Lower lobe of right lung (tissue), 2 donors: ENCODE results near the gene GFPT2. TPM values are rescaled to one million over a fixed set of nuclear protein-coding genes. Genes with fewer than 3 reads are reported as not detected.
A peak's percentile ranks its signal among the peaks of the same experiment; 100 is the strongest.

ENCODE experiments used
- ATAC-seq, 2 donors: fragments of 200-7000 bp; cut with Tn5 transposase; one replicate each; pipeline ENCODE4 v1.9.1; 2020 to 2022; ENCODE audit warnings: mild to moderate bottlenecking in 2 of 2, moderate library complexity in 2 of 2
- DNase-seq: peaks from one replicate; pipeline ENCODE4 v3.0.0-alpha.2; 2020
- H3K27ac ChIP-seq: fragments of 200-600 bp; one replicate; pipeline ENCODE4 v1.8.0; 2022
- H3K27me3 ChIP-seq: fragments of 200-600 bp; one replicate; pipeline ENCODE4 v1.8.0; 2022; ENCODE audit warnings: low read depth
- H3K36me3 ChIP-seq: fragments of 200-600 bp; one replicate; pipeline ENCODE4 v1.8.0; 2022; ENCODE audit warnings: mild to moderate bottlenecking
- H3K4me1 ChIP-seq: fragments of 200-600 bp; one replicate; pipeline ENCODE4 v1.8.0; 2022
- H3K4me3 ChIP-seq: fragments of 200-600 bp; one replicate; pipeline ENCODE4 v1.8.0; 2022; ENCODE audit warnings: mild to moderate bottlenecking
- H3K9me3 ChIP-seq: fragments of 200-600 bp; one replicate; pipeline ENCODE4 v1.8.0; 2022
- intact Hi-C: fragments of 100-400 bp; cut with DNase I; formaldehyde crosslinking; loops from one replicate; pipeline ENCODE4 v1.11.0; 2022
- total RNA-seq: library from RNA; stranded (reverse); fragmentation: NEBNext Ultra II Directional; extraction: Animal tissue kit (Norgen Biotek cat#: 25700); gene quantifications from one replicate; pipeline ENCODE4 v1.2.1, GENCODE V29; 2021
- TF ChIP-seq, protein P1 (sequence below): fragments of 200-600 bp; IDR thresholded peaks from one replicate; pipeline ENCODE4 v1.8.0; 2022; ENCODE audit warnings: antibody characterized with exemption, mild to moderate bottlenecking
- donor health status: DM: no; HTN: yes; CAD: no; lungs with severe emphysema.

Gene GFPT2
- total RNA-seq, 1 donor from 2014 or later: 13.4 TPM

DNA sequence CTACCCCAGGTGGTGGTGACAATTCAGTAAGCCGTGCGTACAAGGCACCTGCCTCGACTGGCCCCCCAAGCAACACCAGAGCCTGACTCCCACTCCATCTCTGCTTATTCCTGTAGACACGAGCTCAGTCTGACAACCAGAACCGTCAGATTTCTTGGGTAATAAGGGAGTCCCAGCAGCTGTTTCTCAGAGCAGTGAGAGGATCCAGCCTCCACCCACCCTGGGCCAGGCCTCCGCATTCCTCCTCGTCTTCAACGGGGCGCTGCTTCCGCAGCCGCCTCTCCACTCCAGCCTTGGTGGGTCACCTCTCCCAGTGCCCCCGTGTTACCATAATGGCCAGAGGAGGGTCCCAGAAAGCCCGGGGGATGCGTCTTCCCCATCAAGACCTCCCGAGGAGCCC is 27.7 kb upstream of the GFPT2 start:
- intact Hi-C loops: no loop called here
- ATAC-seq (peak in 1 of 2 donors; percentile 18), DNase-seq (no peak)
- H3K27me3 ChIP-seq: no peaks in the 10 kb centered on the region
- no peaks in the 10 kb centered on the region for H3K9me3 ChIP-seq
- H3K4me3 ChIP-seq: no peak overlapping the region
- no peak overlapping the region for H3K27ac ChIP-seq
- H3K4me1 ChIP-seq: no peaks in the 10 kb centered on the region
- H3K36me3 ChIP-seq: no peaks in the 10 kb centered on the region
- TF ChIP-seq, protein P1, sequence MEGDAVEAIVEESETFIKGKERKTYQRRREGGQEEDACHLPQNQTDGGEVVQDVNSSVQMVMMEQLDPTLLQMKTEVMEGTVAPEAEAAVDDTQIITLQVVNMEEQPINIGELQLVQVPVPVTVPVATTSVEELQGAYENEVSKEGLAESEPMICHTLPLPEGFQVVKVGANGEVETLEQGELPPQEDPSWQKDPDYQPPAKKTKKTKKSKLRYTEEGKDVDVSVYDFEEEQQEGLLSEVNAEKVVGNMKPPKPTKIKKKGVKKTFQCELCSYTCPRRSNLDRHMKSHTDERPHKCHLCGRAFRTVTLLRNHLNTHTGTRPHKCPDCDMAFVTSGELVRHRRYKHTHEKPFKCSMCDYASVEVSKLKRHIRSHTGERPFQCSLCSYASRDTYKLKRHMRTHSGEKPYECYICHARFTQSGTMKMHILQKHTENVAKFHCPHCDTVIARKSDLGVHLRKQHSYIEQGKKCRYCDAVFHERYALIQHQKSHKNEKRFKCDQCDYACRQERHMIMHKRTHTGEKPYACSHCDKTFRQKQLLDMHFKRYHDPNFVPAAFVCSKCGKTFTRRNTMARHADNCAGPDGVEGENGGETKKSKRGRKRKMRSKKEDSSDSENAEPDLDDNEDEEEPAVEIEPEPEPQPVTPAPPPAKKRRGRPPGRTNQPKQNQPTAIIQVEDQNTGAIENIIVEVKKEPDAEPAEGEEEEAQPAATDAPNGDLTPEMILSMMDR: no peak

DNA sequence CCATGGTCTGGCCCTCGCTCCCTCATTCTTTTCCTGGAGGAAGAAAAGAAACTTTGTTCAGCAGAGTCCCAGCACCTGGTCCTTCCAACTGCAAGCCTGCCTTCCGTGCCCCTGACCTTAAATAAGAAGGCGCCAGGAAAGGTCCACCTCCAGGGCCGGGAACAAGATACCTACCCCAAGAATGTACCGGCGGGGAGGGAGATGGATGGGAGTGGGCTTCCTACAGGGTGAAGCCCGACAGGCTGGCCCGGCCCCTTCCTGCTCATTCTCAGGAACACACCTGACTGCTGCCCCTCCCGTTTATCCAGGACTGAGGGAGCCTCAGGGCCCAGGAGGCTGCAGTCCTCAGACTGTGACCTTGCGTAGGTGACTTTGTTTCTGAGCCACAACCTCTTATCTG is 27.3 kb upstream of the GFPT2 start:
- H3K4me3 ChIP-seq: no peak overlapping the region
- no peaks in the 10 kb centered on the region for H3K27me3 ChIP-seq
- H3K36me3 ChIP-seq: no peaks in the 10 kb centered on the region
- no peak for ATAC-seq
- intact Hi-C loops: no loop called here
- DNase-seq: no peak
- TF ChIP-seq, protein P1: no peak
- H3K27ac ChIP-seq: no peak overlapping the region
- H3K4me1 ChIP-seq: no peaks in the 10 kb centered on the region
- H3K9me3 ChIP-seq: no peaks in the 10 kb centered on the region

DNA sequence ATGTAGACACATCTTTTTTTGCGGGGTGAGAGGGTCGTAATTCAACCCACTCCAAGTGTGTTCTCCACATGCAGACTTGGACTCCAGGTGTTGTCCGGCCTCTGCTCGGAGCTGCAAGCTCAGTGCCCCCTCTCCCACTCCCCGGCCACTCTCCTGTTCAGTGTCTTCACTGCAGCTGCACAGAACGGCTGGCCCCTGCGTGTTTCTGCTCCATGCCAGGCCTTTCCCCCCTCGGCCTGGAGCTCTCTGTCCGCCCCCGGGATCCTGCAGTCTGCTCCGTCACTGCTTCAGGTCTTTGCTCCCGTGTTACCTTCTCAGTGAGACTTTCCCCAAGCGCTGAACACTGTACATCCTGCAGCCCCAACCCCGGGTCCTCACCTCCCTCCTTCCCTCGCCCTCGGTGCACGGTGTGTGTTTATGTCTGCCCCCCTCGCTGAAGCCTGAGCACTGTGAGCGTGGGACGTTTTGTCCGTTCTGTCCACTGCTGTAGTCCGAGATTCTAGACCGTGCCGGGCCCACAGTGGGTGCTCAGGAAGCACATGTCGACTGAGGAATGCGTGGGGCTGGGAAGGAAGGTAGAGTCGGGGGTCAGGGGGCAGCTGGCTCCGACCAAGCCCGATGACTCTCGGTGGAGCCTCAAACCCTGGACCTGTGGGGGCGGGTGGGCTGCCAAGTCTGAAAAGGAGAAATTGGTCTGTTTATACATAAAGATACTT is 26.4 kb upstream of the GFPT2 start:
- TF ChIP-seq, protein P1: no peak
- no peak for DNase-seq
- H3K36me3 ChIP-seq: no peaks in the 10 kb centered on the region

DNA sequence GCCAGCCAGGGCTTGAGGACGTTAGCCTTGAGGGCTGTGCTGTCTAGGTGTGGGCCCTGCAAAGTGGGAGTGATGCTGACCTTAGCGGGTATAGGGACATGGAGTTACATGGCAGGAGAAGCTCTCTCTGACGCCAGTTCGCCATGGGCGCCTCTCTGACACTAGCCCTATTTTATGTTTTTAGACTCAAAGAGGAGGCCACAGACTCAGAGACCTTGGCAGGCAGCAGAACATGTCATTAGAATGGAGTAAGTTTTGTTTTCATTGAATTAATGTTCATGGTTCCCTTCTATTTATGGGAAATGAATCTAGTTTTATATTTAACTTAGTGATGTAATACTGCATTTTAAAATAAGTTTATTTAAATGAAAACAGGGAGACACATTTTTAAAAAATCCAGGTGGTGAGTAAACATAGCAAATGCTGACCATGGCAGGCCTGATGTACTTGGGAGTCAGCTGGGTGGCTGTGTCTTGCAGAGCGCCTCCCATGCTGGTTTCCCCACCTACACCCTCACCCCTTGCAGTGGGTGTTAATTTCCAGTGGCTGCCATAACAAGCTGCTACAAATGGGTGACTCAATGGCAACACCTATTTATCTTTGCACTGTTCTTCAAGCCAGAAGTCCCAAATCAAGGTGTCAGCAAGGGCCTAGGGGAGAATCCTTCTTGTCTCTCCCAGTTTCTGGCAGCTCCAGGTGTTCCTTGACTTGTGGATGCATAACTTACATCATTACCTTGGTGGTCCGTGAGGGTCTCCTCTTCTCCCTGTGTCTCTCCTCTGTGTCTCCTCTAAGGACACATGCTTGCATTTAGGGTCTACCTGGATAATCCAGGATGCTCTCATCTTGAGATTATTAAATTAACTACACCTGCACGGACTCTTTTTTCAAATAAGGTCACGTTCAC is 25.6 kb upstream of the GFPT2 start:
- no peak overlapping the region for H3K27ac ChIP-seq
- TF ChIP-seq, protein P1: no peak
- DNase-seq: no peak

More for the DNA sequence above, 26.4 kb upstream of the GFPT2 start:
- Histone ChIP-seq H3K27me3 (no peaks in the 10 kb centered on the region), H3K4me1 (no peaks in the 10 kb centered on the region), H3K4me3 (no peak overlapping the region), H3K27ac (no peak overlapping the region), H3K9me3 (no peaks in the 10 kb centered on the region)
- intact Hi-C loops: no loop called here
- no peak for ATAC-seq

DNA sequence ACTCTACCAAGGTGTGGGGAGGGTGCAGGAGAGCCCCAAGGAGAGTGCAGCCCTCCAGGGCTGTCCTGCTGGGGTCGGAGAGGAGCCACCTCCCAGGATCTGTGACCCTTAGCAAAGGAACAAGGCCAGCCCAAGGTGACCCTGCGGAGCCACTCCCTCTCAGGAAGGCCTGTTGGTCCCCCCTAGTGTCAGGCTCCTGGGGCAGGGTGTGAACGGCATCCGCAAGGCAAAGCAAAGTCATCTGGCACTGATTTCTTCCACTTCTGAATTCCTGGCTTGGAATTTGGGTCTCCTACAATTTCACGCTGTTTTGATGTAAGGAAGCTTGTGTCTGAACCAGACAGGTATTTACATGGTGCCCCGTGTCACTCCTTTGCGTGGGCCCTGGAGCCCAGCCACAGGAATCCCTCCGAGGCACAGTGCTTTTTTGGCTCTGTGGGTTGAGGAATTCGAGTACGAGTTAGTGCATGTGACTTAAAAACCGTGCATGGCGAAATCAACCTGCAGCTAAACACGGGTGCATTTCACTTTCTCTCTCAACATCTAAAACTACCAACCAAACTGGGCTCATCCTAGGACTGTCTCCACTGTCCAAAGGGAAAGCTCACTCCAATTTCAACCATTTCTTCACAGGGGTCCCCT is 24.5 kb upstream of the GFPT2 start:
- no peaks in the 10 kb centered on the region for H3K4me1 ChIP-seq
- no peaks in the 10 kb centered on the region for H3K9me3 ChIP-seq
- H3K27ac ChIP-seq: no peak overlapping the region
- H3K4me3 ChIP-seq: no peak overlapping the region
- H3K36me3 ChIP-seq: no peaks in the 10 kb centered on the region
- ATAC-seq (no peak), DNase-seq (no peak)
- H3K27me3 ChIP-seq: no peaks in the 10 kb centered on the region
- intact Hi-C loops: no loop called here
- TF ChIP-seq, protein P1: no peak

More for the DNA sequence above, 25.6 kb upstream of the GFPT2 start:
- H3K4me3 ChIP-seq: no peak overlapping the region
- intact Hi-C loops: no loop called here
- H3K27me3 ChIP-seq: no peaks in the 10 kb centered on the region
- H3K4me1 ChIP-seq: no peaks in the 10 kb centered on the region
- ATAC-seq: no peak
- no peaks in the 10 kb centered on the region for H3K9me3 ChIP-seq
- no peaks in the 10 kb centered on the region for H3K36me3 ChIP-seq
